Effector CD4-positive, alpha-beta T cell (primary cell): ENCODE measurements around the gene SLC9A3.

Experiments
- DNase-seq: peaks from one replicate; pipeline ENCODE4 v3.0.0-alpha.2; 2020

The SLC9A3 gene

DNA sequence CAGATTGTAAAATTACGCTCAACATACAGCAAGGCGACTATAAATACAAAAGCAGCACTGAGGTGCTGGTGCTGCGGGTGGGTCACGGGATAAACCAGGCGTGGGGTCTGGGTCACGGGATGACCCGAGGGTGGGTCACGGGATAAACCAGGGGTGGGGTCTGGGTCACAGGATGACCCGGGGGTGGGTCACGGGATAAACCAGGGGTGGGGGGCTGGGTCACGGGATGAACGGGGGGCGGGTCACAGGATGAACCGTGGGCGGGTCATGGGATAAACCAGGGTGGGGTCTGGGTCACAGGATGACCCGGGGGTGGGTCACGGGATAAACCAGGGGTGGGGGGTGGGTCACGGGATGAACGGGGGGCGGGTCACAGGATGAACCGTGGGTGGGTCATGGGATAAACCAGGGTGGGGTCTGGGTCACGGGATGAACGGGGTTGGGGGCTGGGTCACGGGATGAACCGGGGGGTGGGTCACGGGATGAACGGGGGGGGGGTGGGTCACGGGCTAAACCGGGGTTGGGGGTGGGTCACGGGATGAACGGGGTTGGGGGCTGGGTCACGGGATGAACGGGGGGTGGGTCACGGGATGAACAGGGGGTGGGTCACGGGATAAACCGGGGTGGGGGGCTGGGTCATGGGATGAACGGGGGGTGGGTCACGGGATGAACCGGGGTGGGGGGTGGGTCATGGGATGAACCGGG is 30.2 kb upstream of the SLC9A3 start:
- no peak for DNase-seq

DNA sequence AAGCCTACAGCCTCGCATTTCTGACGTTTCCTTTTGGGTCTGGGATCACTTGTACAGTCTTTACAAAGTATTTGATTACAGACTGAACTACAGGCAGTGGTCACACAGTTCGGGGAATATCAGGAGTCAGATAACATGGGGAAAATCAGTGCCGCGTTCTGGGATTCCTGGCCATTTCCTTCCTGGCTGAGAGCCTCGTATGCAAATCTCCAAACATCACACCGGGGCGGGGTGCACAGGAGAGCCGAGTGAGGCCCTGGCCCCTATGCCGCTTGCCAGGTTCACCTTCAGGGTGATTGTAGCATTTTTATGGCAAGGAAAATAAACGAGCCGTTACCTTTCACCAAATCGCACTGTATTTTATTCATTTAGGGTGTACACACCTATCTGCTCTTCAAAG is 29.6 kb upstream of the SLC9A3 start:
- DNase-seq, result no peak

GRCh38 chr5:551406-551805 is 27.2 kb upstream of the SLC9A3 start:
- DNase-seq, result no peak

DNA sequence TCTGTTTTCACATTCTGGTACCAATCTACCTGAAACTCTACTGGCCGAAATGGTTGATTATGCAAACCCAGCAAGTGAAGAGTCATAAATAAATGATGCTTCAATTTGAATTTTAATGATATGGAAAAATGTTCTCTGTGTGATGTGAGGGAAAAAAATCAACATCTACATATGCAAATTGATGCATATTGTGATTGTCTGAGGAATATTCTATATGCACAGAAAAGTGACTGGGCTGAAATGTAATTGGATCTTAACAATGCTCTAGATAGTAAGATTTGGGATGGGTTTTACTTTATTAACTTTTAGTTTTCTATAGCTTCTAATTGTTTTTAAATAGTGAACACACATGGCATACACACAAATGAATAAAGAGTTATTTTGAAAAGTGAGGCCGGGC is 25.0 kb upstream of the SLC9A3 start:
- no peak for DNase-seq

DNA sequence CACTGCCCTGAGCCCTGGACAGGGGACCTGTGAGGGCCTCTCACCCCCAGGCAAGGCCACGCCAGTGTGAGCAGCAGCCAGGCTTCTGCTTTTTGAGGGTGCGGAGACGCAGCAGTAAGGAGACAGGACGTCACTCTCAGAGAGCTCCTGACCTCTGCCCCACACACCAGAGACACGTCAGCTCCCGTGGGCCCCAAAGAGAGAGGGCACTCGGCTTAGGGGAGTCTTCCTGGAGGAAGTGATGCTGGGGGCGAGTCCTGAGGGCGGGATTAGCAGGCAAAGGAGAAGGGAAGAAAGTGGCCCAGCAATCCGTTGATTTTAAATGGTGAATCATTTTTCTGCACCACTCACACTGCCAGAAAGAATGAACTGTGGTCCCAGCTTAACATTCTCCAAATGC is 24.0 kb upstream of the SLC9A3 start:
- DNase-seq, result no peak

DNA sequence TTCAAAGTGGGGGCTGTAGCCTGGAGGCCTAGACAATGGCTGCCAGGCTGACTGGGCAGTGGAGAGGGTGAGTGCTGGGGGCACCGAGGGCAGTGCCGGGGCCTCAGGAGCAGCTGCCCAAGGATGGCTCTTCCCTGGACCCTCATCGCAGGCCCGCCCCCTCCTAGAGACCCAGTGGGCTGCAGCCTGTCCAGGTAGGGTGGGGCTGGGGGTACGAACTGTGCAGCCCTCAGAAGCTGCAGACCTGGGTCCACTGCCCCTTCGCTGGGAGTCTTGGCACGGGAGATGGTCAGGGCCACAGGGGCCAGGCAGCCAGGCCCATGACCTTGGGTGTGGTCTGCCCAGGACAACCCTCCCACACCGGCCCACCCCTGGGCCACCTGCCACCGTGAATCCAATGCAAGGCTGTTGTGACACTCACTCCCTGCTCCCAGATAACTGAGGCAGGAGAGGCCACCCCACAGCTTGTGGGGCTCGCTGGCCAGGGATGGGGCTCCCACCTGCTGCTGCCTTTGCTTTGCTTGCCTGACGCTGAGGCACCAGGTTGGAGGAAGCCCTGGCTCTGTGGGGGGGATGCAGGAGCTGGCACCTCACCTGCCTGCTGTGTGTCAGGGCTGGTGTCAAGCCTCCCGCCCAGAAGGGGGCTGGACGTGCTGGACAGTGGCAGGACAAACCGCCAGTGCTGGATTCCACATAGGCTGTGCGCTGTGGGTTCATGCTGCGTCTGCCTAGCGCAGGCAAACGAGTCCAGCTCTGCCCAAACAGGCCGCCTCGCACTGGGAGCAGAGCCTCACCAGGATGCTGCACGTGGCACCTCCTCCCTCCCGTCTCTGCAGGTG is 23.1 kb upstream of the SLC9A3 start:
- no peak for DNase-seq

DNA sequence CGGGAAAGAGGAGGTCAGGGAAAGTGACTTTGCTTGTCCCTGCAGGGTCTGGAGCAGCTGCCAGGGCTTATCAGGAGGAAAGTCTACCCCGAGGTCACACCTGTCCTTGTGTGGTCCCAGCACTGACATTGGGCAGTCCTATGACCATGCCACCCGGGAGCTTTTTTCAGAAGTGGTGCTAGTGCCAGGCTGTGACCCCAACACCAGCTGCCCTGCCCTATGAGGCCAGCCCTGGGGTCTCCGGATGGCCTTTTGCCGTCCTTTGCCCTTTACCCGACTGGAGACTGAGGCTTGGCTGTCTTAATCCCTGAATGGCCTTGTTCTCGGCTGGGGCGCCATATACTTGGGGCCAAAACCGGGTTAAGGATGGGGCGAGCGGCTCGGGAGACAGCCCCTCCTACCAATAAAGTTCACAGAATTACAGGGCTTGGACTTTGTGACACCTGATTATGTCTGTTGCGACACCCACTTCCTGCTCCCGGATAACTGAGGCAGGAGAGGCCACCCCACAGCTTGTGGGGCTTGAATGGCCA is 22.2 kb upstream of the SLC9A3 start:
- DNase-seq, result no peak

- no peak for DNase-seq
These were observed 21.6 kb upstream of the SLC9A3 start for GRCh38 chr5:545641-546375.

GRCh38 chr5:544675-545355 is 20.6 kb upstream of the SLC9A3 start:
- no peak for DNase-seq

- no peak for DNase-seq
These were observed 19.8 kb upstream of the SLC9A3 start for GRCh38 chr5:543755-544674.

GRCh38 chr5:543351-543750 is 19.1 kb upstream of the SLC9A3 start:
- no peak for DNase-seq

- no peak for DNase-seq
These were observed 18.4 kb upstream of the SLC9A3 start for GRCh38 chr5:542319-543311.

- DNase-seq, result no peak
These were observed 17.5 kb upstream of the SLC9A3 start for GRCh38 chr5:541539-542318.

- DNase-seq, result no peak
These were observed 16.8 kb upstream of the SLC9A3 start for GRCh38 chr5:540906-541538.

DNA sequence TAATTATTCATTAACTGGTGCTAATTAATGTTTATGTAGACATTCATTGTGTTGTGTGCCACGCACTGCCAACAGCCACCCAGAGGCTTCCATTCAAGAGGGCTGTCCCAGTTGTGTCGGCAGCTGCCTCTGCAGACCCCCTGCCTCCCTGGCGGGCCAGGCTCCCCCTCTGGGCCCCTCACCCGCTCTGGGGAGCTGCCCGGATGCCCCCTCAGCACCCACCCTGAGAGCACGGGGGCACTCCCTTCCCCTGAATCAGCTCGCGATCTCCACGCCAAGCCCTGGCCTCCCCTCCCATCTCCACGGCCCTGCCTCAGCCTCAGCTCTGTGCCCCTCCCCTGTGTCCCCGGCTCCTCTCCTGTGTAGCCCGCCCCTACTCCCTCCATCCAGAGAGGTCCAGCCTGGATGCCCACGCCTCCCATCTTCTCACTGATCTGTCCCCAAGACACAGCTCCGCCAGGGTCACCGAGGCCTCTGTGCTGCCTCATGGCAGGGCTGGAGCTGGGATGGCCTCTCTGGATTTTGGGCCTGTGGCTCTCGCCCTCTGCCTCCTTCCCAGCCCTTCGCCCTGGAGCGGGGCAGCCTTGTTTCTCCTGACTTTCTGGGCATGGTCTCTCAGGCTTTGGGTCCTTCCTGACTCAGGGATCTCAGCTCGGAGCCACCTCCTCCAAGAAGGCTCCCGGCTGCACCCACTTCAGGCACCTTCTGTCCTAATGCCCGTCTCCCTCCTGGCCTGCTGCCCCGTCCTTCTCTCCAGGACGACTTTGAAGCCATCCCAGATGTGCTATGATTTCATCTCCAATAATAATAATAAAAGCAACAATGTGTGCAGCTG is 16.0 kb upstream of the SLC9A3 start:
- DNase-seq, result no peak

DNA sequence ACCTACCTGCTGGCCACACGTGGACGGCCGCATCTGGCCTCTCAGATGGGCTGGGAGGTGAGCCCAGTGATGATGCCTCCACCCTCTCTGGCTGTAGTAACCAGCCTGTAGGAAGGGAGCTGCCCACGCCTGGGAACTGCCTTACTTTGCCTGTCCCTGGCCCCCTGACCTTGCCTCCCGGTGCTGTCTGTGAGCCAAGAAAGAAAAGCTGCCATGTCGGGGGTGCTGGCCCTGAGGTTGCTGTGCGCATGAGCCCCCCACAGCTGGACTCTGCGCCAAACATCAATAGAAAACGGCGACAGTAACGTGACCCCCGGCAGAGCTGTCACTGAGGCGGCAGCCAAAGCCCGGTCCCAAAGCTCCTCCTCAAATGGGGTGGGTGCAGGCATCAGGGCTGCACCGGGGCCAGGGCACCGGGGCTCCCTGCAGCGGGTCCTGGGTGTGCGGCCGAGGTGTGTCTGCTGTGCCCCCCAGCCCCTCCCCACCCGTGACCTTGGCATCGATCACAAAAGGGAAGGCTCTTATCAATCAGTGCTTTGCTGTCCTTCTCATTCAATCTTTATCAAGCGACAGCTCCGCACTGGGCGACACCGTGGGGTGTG is 15.3 kb upstream of the SLC9A3 start:
- no peak for DNase-seq

- DNase-seq, result no peak
These were observed 14.7 kb upstream of the SLC9A3 start for GRCh38 chr5:538801-539468.
